ENCODE data around the gene TTC39A. TPM values are rescaled to one million over a fixed set of nuclear protein-coding genes. Genes with fewer than 3 reads are reported as not detected.

The TTC39A gene
- total and polyA plus RNA-seq, 7 donors: 0.48 to 12.4 (median 6.0) TPM

DNA sequence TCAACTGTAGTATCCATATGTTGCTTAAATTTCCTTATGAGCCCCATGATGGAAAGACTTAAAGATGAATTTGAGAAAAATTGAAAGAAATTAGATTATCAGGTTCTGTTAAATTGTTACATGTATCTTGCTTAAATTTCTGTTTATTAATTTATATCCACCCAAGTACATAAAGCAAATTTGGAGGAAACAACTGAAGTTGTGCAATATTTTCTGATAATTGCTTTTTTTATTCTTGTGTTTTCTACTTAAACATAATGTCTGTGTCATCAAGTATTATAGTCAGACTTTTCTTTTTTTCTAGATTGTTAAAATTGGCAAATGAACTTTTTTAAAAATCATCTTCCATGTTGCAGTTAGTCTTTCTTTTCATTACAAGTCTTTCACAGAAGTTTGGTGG lies 57.4 kb downstream of the TTC39A start:
- ATAC-seq: no peak
- H3K4me3 ChIP-seq: no peak overlapping the region
- no peaks in the 10 kb centered on the region for H3K9me3 ChIP-seq
- DNase-seq: no peak
- H3K4me1 ChIP-seq: peaks cover 9% of the 10 kb centered on the region
- no peaks in the 10 kb centered on the region for H3K27me3 ChIP-seq (ENCODE audit: insufficient read depth in 3 of 3, low read length in 2 of 3)
- TF ChIP-seq, protein P1, sequence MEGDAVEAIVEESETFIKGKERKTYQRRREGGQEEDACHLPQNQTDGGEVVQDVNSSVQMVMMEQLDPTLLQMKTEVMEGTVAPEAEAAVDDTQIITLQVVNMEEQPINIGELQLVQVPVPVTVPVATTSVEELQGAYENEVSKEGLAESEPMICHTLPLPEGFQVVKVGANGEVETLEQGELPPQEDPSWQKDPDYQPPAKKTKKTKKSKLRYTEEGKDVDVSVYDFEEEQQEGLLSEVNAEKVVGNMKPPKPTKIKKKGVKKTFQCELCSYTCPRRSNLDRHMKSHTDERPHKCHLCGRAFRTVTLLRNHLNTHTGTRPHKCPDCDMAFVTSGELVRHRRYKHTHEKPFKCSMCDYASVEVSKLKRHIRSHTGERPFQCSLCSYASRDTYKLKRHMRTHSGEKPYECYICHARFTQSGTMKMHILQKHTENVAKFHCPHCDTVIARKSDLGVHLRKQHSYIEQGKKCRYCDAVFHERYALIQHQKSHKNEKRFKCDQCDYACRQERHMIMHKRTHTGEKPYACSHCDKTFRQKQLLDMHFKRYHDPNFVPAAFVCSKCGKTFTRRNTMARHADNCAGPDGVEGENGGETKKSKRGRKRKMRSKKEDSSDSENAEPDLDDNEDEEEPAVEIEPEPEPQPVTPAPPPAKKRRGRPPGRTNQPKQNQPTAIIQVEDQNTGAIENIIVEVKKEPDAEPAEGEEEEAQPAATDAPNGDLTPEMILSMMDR (IDR thresholded peaks at IDR 0.05): no peak
- H3K27ac ChIP-seq: no peak overlapping the region
- H3K36me3 ChIP-seq (ENCODE audit: insufficient read depth in 1 of 2, low read depth in 1 of 2): peaks cover 0 to 39% of the 10 kb centered on the region in 2 donors
- intact Hi-C loops (cut with DNase I): no loop called here

DNA sequence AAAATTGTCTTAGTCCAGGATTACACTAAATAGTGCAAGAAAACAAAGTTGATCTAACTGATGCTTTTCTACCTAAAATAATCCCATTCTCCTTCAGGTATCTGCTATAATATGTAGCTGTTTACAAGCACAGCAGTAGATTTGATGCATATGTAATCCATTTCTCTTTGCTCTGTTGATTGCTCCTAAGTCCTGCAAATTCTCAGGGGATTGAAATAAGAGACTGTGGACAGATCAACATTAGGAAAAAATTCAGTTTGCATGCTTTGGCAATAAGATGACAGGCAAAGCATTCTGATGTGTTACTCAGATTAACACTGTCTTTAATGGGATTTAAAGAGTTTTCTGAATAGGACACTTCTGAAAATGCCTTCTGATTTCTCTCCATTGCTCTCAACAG lies 59.6 kb downstream of the TTC39A start:
- peaks cover 0 to 39% of the 10 kb centered on the region in 2 donors for H3K36me3 ChIP-seq (ENCODE audit: insufficient read depth in 1 of 2, low read depth in 1 of 2)
- H3K9me3 ChIP-seq: no peaks in the 10 kb centered on the region
- H3K27ac ChIP-seq: no peak overlapping the region
- peaks cover 27% of the 10 kb centered on the region for H3K4me1 ChIP-seq
- ATAC-seq: no peak
- no peak for DNase-seq
- H3K4me3 ChIP-seq: no peak overlapping the region
- no peaks in the 10 kb centered on the region for H3K27me3 ChIP-seq (ENCODE audit: insufficient read depth in 3 of 3, low read length in 2 of 3)
- TF ChIP-seq, protein P1 (IDR thresholded peaks at IDR 0.05): no peak
- intact Hi-C loops (cut with DNase I): no loop called here

DNA sequence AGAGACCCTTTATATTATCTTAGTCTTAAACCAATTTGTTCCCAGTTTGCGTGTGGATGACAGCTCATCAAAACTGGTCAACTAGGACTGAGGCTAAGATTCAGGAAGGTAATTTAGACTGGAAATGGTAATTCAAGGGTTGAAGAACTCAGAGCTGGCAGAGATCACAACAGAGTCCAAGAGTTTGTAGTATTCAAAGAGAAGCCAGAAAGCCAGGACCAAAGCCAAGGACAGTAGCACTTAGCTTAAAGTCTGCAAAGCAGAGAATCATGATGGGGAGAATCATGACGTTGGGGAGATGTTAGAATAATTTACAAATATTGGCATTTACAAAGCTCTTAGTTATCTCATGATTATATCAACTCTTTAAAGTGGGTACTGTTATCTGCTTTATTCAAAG lies 61.7 kb downstream of the TTC39A start:
- Histone ChIP-seq H3K4me1 (peaks cover 47% of the 10 kb centered on the region), H3K27ac (peak overlapping the region; percentile 62), H3K27me3 (ENCODE audit: insufficient read depth in 3 of 3, low read length in 2 of 3) (no peaks in the 10 kb centered on the region), H3K36me3 (ENCODE audit: insufficient read depth in 1 of 2, low read depth in 1 of 2) (peaks cover 0 to 32% of the 10 kb centered on the region in 2 donors), H3K9me3 (no peaks in the 10 kb centered on the region), H3K4me3 (no peak overlapping the region)
- TF ChIP-seq, protein P1 (IDR thresholded peaks at IDR 0.05): no peak
- ATAC-seq: no peak
- WGBS, 3 donors: 53 to 63% (median 54%) methylated on average over 2 of the region's 2 CpGs
- intact Hi-C loops (cut with DNase I): no loop called here
- DNase-seq: no peak

DNA sequence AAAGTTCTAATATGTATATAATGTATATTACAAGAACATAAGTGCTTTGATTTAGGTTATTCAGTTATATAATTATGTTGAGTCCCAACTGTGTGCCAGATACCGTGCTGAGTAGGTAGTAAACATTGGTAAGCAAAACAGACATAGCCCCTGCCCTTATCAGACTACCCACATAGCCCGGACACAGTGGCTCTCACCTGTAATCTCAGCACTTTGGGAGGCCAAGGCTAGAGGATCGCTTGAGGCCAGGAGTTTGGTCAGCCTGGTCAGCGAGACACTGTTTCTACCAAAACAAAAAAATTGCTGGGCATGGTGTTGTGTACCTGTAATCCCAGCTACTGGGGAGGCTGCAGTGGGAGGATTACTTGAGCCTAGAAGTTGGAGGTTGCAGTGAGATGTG lies 63.6 kb downstream of the TTC39A start:
- Histone ChIP-seq H3K27ac (no peak overlapping the region), H3K4me1 (peaks cover 60% of the 10 kb centered on the region), H3K4me3 (no peak overlapping the region), H3K36me3 (ENCODE audit: insufficient read depth in 1 of 2, low read depth in 1 of 2) (peaks cover 0 to 20% of the 10 kb centered on the region in 2 donors), H3K9me3 (no peaks in the 10 kb centered on the region), H3K27me3 (ENCODE audit: insufficient read depth in 3 of 3, low read length in 2 of 3) (no peaks in the 10 kb centered on the region)
- DNase-seq: no peak
- intact Hi-C loops (cut with DNase I): no loop called here
- 97 to 99% (median 99%) methylated on average over 4 of the region's 4 CpGs for WGBS, 3 donors
- TF ChIP-seq, protein P1 (IDR thresholded peaks at IDR 0.05): no peak
- ATAC-seq: no peak

DNA sequence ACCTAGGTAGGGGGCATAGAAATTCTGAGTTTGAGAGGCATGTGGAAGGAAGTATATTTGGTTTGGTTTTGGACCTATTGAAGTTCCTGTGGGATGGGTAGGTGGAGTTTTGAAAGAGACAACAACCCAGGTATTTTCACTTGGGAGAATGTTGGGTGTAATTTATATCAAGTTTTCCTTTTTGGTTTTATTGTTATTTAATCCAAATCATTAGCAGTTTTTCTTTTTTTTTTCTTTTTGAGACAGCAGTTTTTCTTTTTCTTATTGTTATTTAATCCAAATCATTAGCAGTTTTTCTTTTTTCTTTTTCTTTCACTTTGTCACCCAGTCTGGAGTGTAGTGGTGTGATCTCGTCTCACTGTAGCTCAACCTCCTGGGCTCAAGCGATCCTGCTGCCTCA lies 64.2 kb downstream of the TTC39A start:
- no peaks in the 10 kb centered on the region for H3K9me3 ChIP-seq
- H3K27ac ChIP-seq: no peak overlapping the region
- H3K4me1 ChIP-seq: peaks cover 66% of the 10 kb centered on the region
- TF ChIP-seq, protein P1 (IDR thresholded peaks at IDR 0.05): no peak
- no peak for DNase-seq
- 92 to 100% (median 96%) methylated on average over 2 of the region's 2 CpGs for WGBS, 3 donors
- peaks cover 0 to 14% of the 10 kb centered on the region in 2 donors for H3K36me3 ChIP-seq (ENCODE audit: insufficient read depth in 1 of 2, low read depth in 1 of 2)
- no peak for ATAC-seq
- H3K4me3 ChIP-seq: no peak overlapping the region
- H3K27me3 ChIP-seq (ENCODE audit: insufficient read depth in 3 of 3, low read length in 2 of 3): no peaks in the 10 kb centered on the region
- intact Hi-C loops (cut with DNase I): no loop called here
